ENCODE data around the gene MYL11.
"Not testable (repeated sequence)": the region's sequence is repeated elsewhere in the genome, so short reads cannot be mapped to it uniquely, and the experiment has no call there.

Gene MYL11

GRCh38 chr16:30371248-30371816 lies 3.3 kb upstream of the MYL11 start:
- no peak for DNase-seq

- no peak for DNase-seq
These were observed 2.4 kb upstream of the MYL11 start for GRCh38 chr16:30372038-30372712.

DNA sequence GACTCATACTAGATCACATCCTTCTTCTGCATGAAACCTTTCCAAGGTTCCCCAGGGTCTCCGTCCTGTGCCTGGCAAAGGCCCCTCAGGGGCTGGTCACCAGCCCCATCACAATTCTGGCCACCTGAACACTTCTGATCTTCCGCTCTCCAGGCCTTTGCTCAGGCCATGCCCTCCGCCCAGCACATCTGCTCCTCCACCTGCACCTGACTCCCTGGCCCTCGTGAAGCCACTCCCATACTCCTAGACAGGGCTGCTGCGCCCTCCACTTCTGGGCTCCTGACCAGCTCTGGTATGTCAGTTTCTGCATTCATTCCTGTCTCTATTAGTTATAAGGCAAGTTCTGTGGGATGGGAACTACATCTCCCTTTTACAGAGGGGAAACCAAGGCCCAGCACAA lies 1.9 kb upstream of the MYL11 start:
- no peak for DNase-seq

GRCh38 chr16:30375864-30376263 lies 1.3 kb downstream of the MYL11 start:
- DNase-seq = no peak

- DNase-seq = no peak
These were observed 1.9 kb downstream of the MYL11 start for GRCh38 chr16:30376461-30376902.

GRCh38 chr16:30377050-30377811 lies 2.6 kb downstream of the MYL11 start:
- DNase-seq = no peak

GRCh38 chr16:30377812-30378235 lies 3.2 kb downstream of the MYL11 start:
- DNase-seq = peak; percentile 88

DNA sequence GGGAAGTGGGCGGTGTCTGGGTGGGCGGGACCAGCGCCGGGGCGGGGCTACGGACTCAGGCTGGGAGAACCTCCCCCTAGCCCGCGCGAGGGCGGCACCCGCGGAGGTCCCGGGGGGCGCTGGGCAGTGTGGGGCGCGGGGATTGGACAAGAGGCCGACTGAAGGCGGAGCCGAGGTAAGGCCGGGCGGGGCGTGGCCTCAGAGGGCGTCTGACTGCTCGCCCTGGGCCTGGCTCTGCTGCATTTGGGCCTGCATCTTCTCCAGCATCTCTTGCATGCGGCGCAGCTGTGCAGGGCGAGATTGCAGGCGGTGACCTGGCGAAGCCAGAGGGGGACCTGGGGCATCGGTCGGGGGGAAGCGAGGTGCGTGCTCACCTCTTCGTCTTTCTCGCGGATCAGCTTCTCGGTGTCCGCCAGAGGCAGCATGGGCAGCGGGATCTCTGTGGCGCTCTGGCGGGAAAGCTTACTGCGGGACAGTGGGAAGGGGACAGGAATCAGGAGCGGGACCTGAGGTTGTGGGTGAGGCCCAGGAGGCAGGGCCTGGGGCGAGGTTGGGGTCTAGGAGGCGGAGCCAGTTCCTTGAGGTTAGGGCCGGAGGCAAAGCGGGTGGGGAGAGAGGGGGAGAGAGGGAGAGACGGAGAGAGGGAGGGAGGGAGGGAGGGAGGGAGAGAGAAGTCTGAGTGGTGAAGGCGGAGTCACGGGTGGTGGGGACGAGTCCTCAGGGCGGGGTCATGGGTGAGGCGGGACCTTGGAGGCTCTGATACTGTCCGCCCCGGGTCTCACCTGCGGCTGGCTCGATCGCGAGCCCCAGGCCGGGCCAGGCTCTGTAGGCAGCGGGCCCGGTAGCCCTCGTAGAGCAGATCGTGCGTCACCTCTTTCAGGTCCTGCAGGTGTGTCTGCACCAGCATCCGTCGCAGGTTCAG lies 3.9 kb downstream of the MYL11 start:
- DNase-seq = peak; percentile 99

GRCh38 chr16:30379158-30379783 lies 4.7 kb downstream of the MYL11 start:
- DNase-seq = no peak

GRCh38 chr16:30380072-30380802 lies 5.6 kb downstream of the MYL11 start:
- no peak for DNase-seq

DNA sequence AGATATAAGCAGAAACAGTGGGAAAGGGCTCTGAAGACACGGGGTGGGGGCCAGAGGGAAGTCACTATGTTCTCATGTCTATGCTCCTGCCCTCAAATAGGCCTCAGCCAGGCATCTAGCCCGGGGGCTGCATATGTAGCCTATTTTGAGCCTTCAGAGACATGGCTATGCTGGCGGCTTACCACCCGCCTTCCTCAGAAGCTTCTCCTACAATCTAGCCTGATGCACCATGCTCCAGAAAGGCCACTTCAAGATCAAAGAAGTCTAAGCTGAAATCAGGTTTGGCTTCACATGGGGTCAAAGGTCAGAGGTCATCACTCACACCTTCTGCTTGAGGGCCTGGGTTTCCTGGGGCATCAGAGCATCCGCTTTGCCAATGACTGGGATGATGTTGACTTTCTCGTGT lies 6.2 kb downstream of the MYL11 start:
- DNase-seq = no peak

DNA sequence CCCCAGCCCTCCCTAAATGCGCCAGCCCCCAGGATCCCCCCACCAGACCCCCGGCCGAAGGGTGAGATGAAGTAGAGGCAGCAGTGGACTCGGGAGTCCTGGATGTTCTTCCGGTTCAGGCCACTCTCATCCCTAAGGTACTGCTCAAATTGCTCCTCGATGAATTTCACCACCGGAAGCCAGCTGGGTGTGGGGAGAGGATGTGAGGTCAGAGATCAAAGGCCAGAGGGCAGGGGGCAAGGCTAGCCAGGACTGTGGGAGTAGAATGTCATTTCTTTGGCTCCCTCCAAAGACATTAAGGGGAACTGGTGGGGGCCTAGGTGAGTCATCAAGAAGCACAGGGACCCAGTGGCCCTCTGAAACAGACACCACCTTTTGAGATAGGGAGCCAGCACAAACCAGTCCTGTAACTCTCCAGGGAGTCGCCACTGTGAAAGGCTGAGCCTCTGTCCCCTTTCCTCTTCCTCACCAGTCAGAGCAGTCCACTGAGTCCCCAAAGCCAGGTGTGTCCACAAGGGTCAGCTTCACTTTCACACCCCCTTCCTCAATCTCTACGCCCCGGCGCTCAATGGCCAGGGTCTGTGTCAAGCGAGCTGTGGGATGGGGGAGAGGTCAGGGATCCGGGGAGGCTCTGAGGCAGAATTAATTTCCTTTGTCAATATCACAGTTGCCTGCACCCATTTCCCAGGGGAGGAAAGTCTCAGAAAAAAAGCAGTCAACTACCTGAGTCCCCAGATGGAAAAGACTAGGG lies 6.9 kb downstream of the MYL11 start:
- no peak for DNase-seq

GRCh38 chr16:30382111-30382881 lies 7.7 kb downstream of the MYL11 start, which contains the start of gene SEPTIN1:
Gene SEPTIN1, minus strand, starts transcription at chr16:30382561. Its CDS starts 19 bp downstream, at chr16:30382542.
- peak; percentile 58 for DNase-seq

DNA sequence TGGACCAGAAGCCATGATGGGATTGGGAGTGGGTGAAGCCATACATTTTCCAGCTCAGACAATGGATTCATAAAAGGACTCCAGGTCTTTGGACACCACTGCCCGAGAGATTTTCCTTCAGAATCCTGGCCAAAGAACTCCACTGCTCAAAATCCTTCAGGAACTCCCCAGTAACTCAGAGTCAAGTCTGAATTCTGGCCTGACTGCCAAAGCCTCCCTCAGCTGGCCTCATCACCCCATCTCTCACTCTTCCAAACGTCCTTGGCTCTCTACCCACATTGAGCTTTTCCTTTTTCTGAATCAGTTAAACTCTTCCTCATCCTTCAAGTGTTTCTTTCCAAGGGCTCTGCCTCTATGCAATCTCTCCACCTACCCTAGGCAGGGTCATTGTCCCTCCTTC lies 8.9 kb downstream of the MYL11 start:
- no peak for DNase-seq

GRCh38 chr16:30394592-30395154 lies 20.1 kb downstream of the MYL11 start:
- no peak for DNase-seq

DNA sequence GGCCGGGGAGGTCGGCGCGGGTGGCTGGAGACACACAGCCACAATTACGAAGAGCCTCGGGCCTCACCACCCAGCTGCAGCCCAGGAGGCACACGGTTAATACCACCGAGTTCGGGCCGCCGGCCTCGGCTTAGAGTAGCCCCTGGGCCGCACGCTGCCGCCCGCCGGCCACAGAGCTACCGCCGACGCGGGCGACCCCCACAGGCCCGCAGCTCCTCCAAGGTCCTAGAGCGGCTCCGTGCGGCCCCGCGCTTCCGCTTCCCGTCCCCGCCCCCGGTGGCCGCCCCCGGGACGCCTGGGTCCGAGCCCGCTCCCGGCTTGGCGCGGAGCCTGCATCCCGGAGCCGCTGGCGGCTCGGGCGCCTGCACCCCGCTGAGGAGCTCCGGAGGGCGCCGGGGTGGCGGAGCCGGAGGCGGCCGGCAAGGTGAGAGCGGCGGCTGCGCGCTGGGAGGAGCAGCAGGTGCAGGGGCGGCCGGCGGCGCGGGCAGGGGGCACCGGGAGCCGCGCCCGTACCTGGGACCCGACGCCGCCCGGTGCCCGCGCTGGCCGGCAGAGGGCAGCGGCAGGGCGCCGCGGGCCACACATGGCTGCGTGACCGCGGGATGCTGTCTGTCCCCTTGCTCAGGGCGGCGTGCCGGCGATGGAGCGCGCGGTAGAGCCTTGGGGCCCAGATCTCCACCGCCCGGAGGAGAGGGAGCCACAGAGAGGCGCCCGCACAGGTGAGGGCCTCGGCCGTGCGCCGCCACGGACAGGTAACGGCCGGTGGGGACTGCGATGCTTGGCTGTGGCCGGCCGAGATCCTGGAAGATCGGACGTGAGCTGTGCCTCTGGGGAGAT lies 20.8 kb downstream of the MYL11 start, which contains the start of gene ZNF48:
Gene ZNF48, plus strand, starts transcription at position 266 of the 837 bp plus-strand sequence. Its CDS starts 375 bp downstream, at position 641.
- no peak for DNase-seq

DNA sequence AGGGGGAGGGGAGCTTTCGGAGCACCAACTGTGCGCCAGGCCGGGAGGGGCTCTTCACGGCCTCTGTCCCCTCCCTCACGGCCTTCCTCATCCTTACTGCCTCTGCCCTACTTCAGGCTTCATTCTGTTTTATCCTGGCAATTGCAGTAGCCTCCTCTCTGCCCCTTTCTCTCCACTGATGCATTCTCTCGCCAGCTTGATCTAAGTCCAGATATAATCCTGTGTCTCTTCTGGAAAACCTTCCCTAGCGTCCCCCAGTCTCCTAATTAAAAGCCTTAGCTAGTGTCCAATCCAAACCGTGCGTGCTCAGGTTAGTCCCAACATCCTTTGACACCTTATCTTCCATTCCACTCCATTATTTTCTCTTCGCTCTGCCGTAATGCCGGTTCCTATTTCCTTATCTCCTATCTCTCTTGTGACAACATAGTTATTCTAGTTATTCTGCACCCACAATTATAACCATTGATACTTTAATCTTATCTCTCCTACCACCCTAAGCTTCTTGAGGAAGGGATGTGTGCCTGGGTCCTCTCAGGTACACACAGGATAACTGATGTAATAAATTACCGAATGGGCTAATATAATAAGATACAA lies 21.5 kb downstream of the MYL11 start:
- no peak for DNase-seq

GRCh38 chr16:30396627-30397026 lies 22.0 kb downstream of the MYL11 start:
- not testable (repeated sequence) for DNase-seq

Measured in activated T-cell treated with anti-CD3 and anti-CD28 coated beads for 4 hours (primary cell).